GM23248 (cell line): ENCODE data around the gene SETBP1.

Source experiments
- EZH2 ChIP-seq: fragments of 200-600 bp; sonication (generic); IDR thresholded peaks from 2 replicates; pipeline ENCODE4 v1.6.1; 2018; ENCODE audit warnings: antibody characterized with exemption, mild to moderate bottlenecking; ENCODE audit not compliant: insufficient read depth, poor library complexity, severe bottlenecking
- EZH2phosphoT487 ChIP-seq: fragments of 200-600 bp; sonication (generic); IDR thresholded peaks from 2 replicates; pipeline ENCODE4 v1.6.1; 2018; ENCODE audit warnings: antibody characterized with exemption, moderate library complexity, mild to moderate bottlenecking, low read depth; ENCODE audit not compliant: insufficient read depth

GRCh38 chr18:44805176-44805575, 124.5 kb downstream of the SETBP1 start:
- TF ChIP-seq EZH2phosphoT487 (no peak), EZH2 (no peak)
